Uterus (tissue), 4 donors: ENCODE measurements around the gene SOD2. TPM values are rescaled to one million over a fixed set of nuclear protein-coding genes. Genes with fewer than 3 reads are reported as not detected.
A peak's percentile ranks its signal among the peaks of the same experiment; 100 is the strongest.
"Not testable (repeated sequence)": the region's sequence is repeated elsewhere in the genome, so short reads cannot be mapped to it uniquely, and the experiment has no call there.

ENCODE experiments used
- DNase-seq, 2 donors: peaks; one replicate each; pipeline ENCODE4 v3.0.0-alpha.2; 2019 to 2020
- H3K27ac ChIP-seq, 2 donors: fragments of 200-600 bp; sonication (generic); 1 replicate in 1 of 2; 2 replicates in 1 of 2; pipeline ENCODE4 v1.5.1; 2016 to 2018
- H3K27me3 ChIP-seq, 2 donors: fragments of 200-600 bp; sonication (generic); one replicate each; pipeline ENCODE4 v1.5.1; 2018 to 2019; ENCODE audit warnings: control low read depth in 1 of 2
- H3K36me3 ChIP-seq, 2 donors: fragments of 200-600 bp; sonication (generic); one replicate each; pipeline ENCODE4 v1.5.1; 2019; ENCODE audit warnings: control low read depth in 1 of 2
- H3K4me1 ChIP-seq, 2 donors: fragments of 200-600 bp; sonication (generic); one replicate each; pipeline ENCODE4 v1.5.1; 2018 to 2019; ENCODE audit warnings: control low read depth in 1 of 2
- H3K4me3 ChIP-seq, 2 donors: fragments of 200-600 bp; sonication (generic); 1 replicate in 1 of 2; 2 replicates in 1 of 2; pipeline ENCODE4 v1.5.1; 2018 to 2019; ENCODE audit warnings: mild to moderate bottlenecking in 1 of 2
- H3K9me3 ChIP-seq, 2 donors: fragments of 200-600 bp; sonication (generic); one replicate each; pipeline ENCODE4 v1.5.1; 2019; ENCODE audit warnings: control low read depth in 1 of 2
- POLR2A ChIP-seq, 2 donors: fragments of 450-650 bp; IDR thresholded peaks; one replicate each; pipeline ENCODE4 v1.6.1; 2016; ENCODE audit warnings: antibody characterized with exemption in 2 of 2, mild to moderate bottlenecking in 1 of 2, moderate library complexity in 1 of 2
- intact Hi-C: fragments of 100-400 bp; cut with DNase I; formaldehyde crosslinking; loops from one replicate; pipeline ENCODE4 v1.15.1; 2023; ENCODE audit warnings: low total_unique reads
- total RNA-seq, 4 donors: library from RNA; depleted of rRNA in 3 of 4; stranded (reverse); fragments of >200 nt in 3 of 4; gene quantifications; one replicate each; pipeline versions ENCODE4 v1.1.0 to v1.2.4, GENCODE V29; 2014 to 2023
- TF ChIP-seq, protein P1 (sequence below), 4 experiments: fragments of 200-600 bp in 2 of 4; fragments of 450-650 bp in 2 of 4; sonication (generic) in 2 of 4; IDR thresholded peaks; one replicate each; pipeline ENCODE4 v1.5.1; 2016 to 2019; ENCODE audit warnings: antibody characterized with exemption in 4 of 4, mild to moderate bottlenecking in 2 of 4, moderate library complexity in 1 of 4
- donor health status: DM: yes; HTN: yes; CAD: no.

SOD2 gene
- total RNA-seq, 4 donors from 2014 or later = 34.1 to 305 (median 208) TPM

GRCh38 chr6:159716247-159717096 lies 23.4 kb upstream of the SOD2 start:
- no peak overlapping the region for H3K4me3 ChIP-seq
- TF ChIP-seq, protein P1, sequence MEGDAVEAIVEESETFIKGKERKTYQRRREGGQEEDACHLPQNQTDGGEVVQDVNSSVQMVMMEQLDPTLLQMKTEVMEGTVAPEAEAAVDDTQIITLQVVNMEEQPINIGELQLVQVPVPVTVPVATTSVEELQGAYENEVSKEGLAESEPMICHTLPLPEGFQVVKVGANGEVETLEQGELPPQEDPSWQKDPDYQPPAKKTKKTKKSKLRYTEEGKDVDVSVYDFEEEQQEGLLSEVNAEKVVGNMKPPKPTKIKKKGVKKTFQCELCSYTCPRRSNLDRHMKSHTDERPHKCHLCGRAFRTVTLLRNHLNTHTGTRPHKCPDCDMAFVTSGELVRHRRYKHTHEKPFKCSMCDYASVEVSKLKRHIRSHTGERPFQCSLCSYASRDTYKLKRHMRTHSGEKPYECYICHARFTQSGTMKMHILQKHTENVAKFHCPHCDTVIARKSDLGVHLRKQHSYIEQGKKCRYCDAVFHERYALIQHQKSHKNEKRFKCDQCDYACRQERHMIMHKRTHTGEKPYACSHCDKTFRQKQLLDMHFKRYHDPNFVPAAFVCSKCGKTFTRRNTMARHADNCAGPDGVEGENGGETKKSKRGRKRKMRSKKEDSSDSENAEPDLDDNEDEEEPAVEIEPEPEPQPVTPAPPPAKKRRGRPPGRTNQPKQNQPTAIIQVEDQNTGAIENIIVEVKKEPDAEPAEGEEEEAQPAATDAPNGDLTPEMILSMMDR (IDR thresholded peaks at IDR 0.05) = no peak
- TF ChIP-seq POLR2A (IDR thresholded peaks at IDR 0.05) = peak; percentile 8 to 13
- peaks cover 0 to 9% of the 10 kb centered on the region in 2 donors for H3K4me1 ChIP-seq
- intact Hi-C loops = no loop called here
- H3K27me3 ChIP-seq = no peaks in the 10 kb centered on the region
- peak overlapping the region; percentile 82 to 90 for H3K27ac ChIP-seq
- peak; percentile 65 to 87 for DNase-seq
- no peaks in the 10 kb centered on the region for H3K9me3 ChIP-seq
- no peaks in the 10 kb centered on the region for H3K36me3 ChIP-seq

- no peaks in the 10 kb centered on the region for H3K36me3 ChIP-seq
- no peaks in the 10 kb centered on the region for H3K27me3 ChIP-seq
- peaks cover 0 to 9% of the 10 kb centered on the region in 2 donors for H3K4me1 ChIP-seq
- peak in 1 of 2 donors; percentile 12 for DNase-seq
- intact Hi-C loops = no loop called here
- no peak overlapping the region for H3K4me3 ChIP-seq
- H3K9me3 ChIP-seq = no peaks in the 10 kb centered on the region
- peak overlapping the region; percentile 82 to 90 for H3K27ac ChIP-seq
- TF ChIP-seq, protein P1 (IDR thresholded peaks at IDR 0.05) = no peak
- no peak for TF ChIP-seq POLR2A (IDR thresholded peaks at IDR 0.05)
Measured at GRCh38 chr6:159715605-159716004, 22.6 kb upstream of the SOD2 start.

- intact Hi-C loops = no loop called here
- Histone ChIP-seq H3K9me3 (no peaks in the 10 kb centered on the region), H3K4me1 (peaks cover 0 to 9% of the 10 kb centered on the region in 2 donors), H3K27ac (peak overlapping the region; percentile 82 to 90), H3K27me3 (no peaks in the 10 kb centered on the region), H3K4me3 (no peak overlapping the region), H3K36me3 (no peaks in the 10 kb centered on the region)
- TF ChIP-seq, protein P1 (IDR thresholded peaks at IDR 0.05) = no peak
- no peak for TF ChIP-seq POLR2A (IDR thresholded peaks at IDR 0.05)
- peak in 1 of 2 donors; percentile 11 for DNase-seq
Measured at GRCh38 chr6:159715166-159715565, 22.1 kb upstream of the SOD2 start.

- no peaks in the 10 kb centered on the region for H3K9me3 ChIP-seq
- H3K36me3 ChIP-seq = no peaks in the 10 kb centered on the region
- H3K27me3 ChIP-seq = no peaks in the 10 kb centered on the region
- intact Hi-C loops = no loop called here
- H3K27ac ChIP-seq = peak overlapping the region; percentile 82 to 90
- peaks cover 0 to 9% of the 10 kb centered on the region in 2 donors for H3K4me1 ChIP-seq
- TF ChIP-seq, protein P1 (IDR thresholded peaks at IDR 0.05) = no peak
- TF ChIP-seq POLR2A (IDR thresholded peaks at IDR 0.05) = no peak
- H3K4me3 ChIP-seq = no peak overlapping the region
- no peak for DNase-seq
Measured at GRCh38 chr6:159714404-159714803, 21.4 kb upstream of the SOD2 start.

GRCh38 chr6:159713984-159714383 lies 20.9 kb upstream of the SOD2 start:
- DNase-seq = no peak
- no peaks in the 10 kb centered on the region for H3K27me3 ChIP-seq
- no peaks in the 10 kb centered on the region for H3K9me3 ChIP-seq
- intact Hi-C loops = no loop called here
- no peaks in the 10 kb centered on the region for H3K36me3 ChIP-seq
- TF ChIP-seq POLR2A (IDR thresholded peaks at IDR 0.05) = no peak
- TF ChIP-seq, protein P1 (IDR thresholded peaks at IDR 0.05) = no peak
- H3K27ac ChIP-seq = no peak overlapping the region
- no peak overlapping the region for H3K4me3 ChIP-seq
- peaks cover 0 to 9% of the 10 kb centered on the region in 2 donors for H3K4me1 ChIP-seq

GRCh38 chr6:159712389-159712788 lies 19.3 kb upstream of the SOD2 start:
- DNase-seq, H3K4me1 ChIP-seq, H3K4me3 ChIP-seq, H3K27ac ChIP-seq, H3K36me3 ChIP-seq, intact Hi-C loops, H3K27me3 ChIP-seq, H3K9me3 ChIP-seq: not testable (repeated sequence)

- H3K4me3 ChIP-seq, H3K36me3 ChIP-seq, H3K4me1 ChIP-seq, H3K9me3 ChIP-seq, DNase-seq, H3K27ac ChIP-seq, intact Hi-C loops, H3K27me3 ChIP-seq: not testable (repeated sequence)
Measured at GRCh38 chr6:159710603-159711002, 17.6 kb upstream of the SOD2 start.
